Measurements from ENCODE around the gene PTPRD.

The PTPRD gene

GRCh38 chr9:8850914-8851313 lies 1761.9 kb downstream of the PTPRD start:
- DNase-seq, result no peak

- DNase-seq, result peak; percentile 19
These were observed 1767.0 kb downstream of the PTPRD start for GRCh38 chr9:8845808-8846207.

- DNase-seq, result no peak
These were observed 1767.4 kb downstream of the PTPRD start for GRCh38 chr9:8845376-8845775.

- no peak for DNase-seq
These were observed 1768.3 kb downstream of the PTPRD start for GRCh38 chr9:8844549-8844948.

GRCh38 chr9:8842402-8843193 lies 1770.2 kb downstream of the PTPRD start:
- DNase-seq, result no peak

- DNase-seq, result no peak
These were observed 1774.7 kb downstream of the PTPRD start for GRCh38 chr9:8838136-8838535.

- DNase-seq, result no peak
These were observed 1777.5 kb downstream of the PTPRD start for GRCh38 chr9:8835291-8835690.

- DNase-seq, result no peak
These were observed 1779.8 kb downstream of the PTPRD start for GRCh38 chr9:8832955-8833354.

- DNase-seq, result no peak
These were observed 1780.4 kb downstream of the PTPRD start for GRCh38 chr9:8832386-8832785.

- DNase-seq, result no peak
These were observed 1781.2 kb downstream of the PTPRD start for GRCh38 chr9:8831568-8831967.

GRCh38 chr9:8826281-8826680 lies 1786.5 kb downstream of the PTPRD start:
- no peak for DNase-seq

GRCh38 chr9:8825585-8826147 lies 1787.1 kb downstream of the PTPRD start:
- DNase-seq, result no peak

- no peak for DNase-seq
These were observed 1789.5 kb downstream of the PTPRD start for GRCh38 chr9:8823131-8823895.

- no peak for DNase-seq
These were observed 1790.2 kb downstream of the PTPRD start for GRCh38 chr9:8822667-8823025.

- DNase-seq, result no peak
These were observed 1790.7 kb downstream of the PTPRD start for GRCh38 chr9:8821910-8822666.

- DNase-seq, result no peak
These were observed 1795.5 kb downstream of the PTPRD start for GRCh38 chr9:8817335-8817734.

GRCh38 chr9:8816361-8816760 lies 1796.4 kb downstream of the PTPRD start:
- DNase-seq, result peak; percentile 44

- DNase-seq, result no peak
These were observed 1796.9 kb downstream of the PTPRD start for GRCh38 chr9:8815931-8816330.

- DNase-seq, result no peak
These were observed 1797.6 kb downstream of the PTPRD start for GRCh38 chr9:8815219-8815618.

GRCh38 chr9:8812888-8813287 lies 1799.9 kb downstream of the PTPRD start:
- DNase-seq, result no peak

GRCh38 chr9:8809741-8810140 lies 1803.1 kb downstream of the PTPRD start:
- no peak for DNase-seq

- DNase-seq, result no peak
These were observed 1806.7 kb downstream of the PTPRD start for GRCh38 chr9:8806150-8806549.

- DNase-seq, result no peak
These were observed 1808.2 kb downstream of the PTPRD start for GRCh38 chr9:8804613-8805012.
